Stimulated activated CD4-positive, alpha-beta T cell treated with anti-CD3 and anti-CD28 coated beads, TNF-alpha, amount 100 ng/mL, for 48 hours (primary cell): ENCODE results near the gene CTR9.

Experiments
- DNase-seq, 3 donors: peaks; one replicate each; pipeline ENCODE4 v3.0.0-alpha.2; 2020; ENCODE audit warnings: low read depth in 3 of 3

CTR9 gene

DNA sequence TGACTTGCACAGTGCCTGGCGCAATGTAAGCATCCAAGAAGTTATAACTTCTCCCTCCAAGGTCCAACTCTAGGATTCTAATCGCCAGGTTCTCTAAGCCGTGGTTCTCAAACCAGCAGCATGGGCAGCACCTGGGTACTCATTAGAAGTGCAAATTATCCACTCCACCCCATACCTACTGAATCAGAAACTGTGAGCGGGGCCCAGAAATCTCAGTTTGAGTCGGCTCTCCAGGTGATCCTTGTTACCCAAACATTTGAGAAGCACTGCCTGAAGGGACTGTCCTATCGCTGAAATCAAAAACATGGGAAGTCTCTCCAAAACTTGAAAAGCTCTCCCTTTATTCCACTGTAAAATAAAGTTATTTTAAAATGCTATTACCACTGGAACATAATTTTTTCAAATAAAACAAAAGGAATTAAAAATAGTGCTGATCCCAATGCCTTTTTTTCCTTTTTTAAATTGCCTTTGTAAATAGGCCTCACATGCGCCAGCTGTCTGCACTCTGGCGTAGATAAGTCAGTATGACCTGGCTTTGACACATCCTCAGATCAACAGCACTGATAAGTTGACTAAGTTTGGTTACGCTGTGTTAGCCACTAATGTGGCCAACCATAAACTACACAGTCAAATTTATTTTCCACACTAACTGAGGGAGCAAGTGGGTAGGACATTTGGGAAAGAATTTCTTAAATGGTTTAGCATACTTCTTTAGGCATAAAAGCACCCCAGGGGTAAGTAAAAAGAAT is 8.4 kb upstream of the CTR9 start:
- DNase-seq: no peak

DNA sequence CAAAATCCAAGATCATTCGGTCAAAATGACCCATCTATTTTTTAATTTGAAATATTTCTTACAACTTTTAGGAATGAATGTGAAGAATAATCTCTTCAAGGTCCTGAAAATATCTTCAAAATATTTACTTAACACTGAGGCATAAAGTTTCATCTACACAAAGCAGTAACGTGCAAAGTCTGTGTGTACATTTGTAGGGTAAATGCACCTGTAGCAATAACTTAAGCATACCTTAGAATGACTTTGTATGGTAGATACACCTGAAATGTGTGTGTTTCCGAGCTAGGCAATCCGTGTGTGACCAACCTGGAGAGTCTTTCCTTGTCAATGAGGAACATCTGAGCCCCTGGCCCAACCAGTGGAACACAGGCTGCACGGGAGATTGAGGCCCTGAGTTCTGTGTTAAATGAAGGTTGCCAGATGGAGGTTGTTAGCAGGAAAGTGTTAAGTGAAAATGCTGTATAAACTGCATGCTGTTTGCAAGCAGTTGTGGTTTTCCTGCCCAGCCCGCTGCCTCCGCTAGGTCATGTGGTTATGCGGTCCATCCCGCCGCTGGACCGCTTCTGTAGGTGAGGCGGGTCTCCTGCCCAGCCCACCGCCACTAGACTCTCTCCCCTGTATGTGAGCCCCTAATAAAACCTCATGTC is 7.6 kb upstream of the CTR9 start:
- DNase-seq: no peak

DNA sequence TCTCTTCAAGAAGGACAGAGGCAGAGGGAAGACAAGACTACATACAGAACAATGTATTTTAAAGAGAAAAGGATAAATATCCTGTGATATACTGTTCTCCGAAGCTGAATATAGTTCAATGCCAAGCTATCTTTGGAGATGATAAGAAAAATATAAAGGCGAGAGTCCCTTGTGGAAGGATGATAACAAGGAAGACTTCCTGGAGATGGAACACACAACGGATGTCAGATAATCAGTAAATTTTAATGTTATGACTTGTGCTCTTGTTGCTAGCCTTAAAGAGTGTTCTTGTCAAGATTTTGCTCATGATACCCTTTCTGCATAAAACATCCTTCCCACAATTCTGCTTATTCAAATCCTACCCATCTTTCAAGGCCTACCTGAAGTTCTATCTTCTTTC is 6.8 kb upstream of the CTR9 start:
- no peak for DNase-seq

DNA sequence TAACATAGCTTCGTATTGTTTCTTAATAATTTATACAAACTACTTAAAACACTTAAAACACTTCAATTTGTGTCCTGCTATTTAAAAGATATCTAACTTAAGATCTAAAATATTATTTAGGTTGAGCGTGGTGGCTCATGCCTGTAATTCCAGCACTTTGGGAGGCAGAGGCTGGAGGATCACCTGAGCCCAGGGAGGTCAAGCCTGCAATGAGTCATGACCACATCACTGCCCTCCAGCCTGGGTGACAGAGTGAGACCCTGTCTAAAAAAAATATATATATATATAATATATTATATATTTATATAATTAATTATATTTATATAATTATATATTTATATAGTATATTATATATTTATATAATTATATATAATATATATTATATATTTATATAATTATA is 4.2 kb upstream of the CTR9 start:
- DNase-seq: no peak

DNA sequence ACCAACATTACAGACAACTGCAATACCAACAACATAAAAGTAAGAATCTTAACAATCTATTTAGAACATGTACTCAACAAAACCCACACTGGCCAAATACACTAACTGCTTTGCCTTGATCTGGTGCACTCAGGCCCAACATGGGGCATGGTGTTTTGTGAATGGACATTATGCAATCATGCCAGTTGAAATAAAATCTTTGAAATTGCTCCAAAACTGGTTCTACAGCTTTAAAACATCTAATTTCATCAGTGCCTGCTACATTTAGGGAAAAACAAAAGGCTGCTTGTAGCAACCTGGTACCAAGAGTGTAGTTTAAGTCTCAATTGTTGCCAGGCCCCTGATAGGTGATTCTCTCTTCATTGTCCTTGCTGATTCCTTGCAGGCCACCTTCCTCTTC is 3.3 kb upstream of the CTR9 start:
- no peak for DNase-seq

DNA sequence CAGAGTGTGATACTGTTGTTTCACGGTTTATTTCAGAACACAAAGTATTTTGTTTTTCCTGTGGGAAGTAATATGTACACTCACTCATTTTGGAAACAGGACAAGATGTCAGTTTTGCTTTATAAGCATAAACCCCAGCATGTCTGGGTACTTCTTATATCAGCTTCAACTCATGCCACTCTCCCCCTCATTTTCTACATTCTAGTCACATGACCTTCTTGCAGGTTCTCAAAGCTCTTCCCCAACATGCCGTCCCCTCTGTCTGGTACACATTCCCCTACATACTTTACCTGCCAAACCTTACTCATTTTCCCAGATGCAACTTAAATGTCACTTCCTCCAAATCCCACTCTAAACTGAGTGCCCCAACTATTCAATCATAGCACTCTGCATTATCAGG is 1.6 kb upstream of the CTR9 start:
- DNase-seq: no peak

DNA sequence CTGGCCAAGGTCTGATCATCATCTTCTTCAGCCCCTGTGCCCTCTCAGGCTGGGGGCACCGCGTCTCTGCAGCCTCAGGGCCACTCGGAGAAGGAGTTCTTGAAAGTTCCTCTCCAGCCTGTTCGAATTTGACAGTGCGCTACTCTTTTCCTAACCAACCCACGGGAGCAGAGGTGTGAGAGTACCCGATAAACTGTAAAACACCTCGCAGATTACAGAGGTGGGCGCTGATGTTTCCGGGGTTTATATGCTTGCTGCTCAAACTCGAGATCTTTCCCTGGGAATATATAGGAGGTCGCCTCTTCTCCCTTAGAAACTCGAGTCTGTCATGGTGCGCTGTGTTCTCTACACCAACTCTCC is 515 bp downstream of the CTR9 start:
- DNase-seq: no peak

DNA sequence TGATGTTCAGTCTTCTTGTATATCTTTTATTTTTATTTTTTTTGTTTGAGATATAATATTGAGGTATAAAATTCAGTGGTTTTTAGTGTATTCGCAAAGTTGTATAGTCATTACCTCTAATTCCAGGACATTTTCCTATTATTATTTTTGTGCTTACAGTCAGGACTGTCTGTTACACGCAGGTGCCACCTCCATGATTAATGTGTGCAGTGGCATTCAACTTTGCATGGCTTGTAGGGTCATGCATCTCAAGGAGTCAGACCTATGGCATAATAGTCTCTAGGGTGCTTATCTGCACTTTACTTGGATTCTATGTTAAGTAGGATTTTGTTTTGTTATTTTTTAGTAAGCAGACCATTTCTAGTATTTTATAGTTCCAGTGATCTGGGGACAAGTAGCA is 1.0 kb downstream of the CTR9 start:
- DNase-seq: no peak

DNA sequence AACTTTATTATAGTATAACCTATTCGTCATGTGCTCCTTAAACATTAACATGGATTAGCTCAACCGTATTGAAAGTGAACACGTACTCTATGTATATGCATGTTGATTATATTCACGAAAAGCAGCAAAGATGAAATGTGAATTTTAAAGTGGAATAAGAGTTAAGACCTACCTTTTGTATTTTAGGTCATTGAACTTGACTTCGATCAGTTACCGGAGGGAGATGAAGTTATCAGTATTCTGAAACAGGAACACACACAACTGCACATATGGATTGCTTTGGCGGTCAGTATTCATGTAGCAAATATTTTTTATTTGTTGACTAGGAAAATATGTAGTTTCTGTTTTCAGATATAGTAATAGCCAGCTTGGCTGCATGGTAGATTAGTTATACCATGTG is 1.4 kb downstream of the CTR9 start:
- DNase-seq: no peak

DNA sequence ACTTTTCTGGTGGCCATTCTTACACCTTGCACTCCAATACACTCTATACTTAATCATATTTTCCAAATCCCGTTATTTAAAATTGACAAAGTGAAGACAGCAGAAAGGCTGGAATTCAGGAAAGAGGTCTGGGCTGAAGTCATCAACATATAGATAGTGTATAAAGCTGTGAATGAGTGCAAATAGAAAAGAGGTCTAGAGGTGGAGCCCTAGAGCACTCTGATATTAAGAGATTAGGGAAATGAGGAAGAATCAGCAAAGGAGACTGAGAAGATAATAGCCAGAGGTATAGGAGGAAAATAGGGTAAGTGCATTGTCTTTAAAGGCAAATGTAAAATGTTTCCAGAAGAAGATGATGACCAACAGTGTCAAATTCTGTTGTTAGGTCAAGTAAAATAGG is 7.9 kb downstream of the CTR9 start:
- DNase-seq: no peak

DNA sequence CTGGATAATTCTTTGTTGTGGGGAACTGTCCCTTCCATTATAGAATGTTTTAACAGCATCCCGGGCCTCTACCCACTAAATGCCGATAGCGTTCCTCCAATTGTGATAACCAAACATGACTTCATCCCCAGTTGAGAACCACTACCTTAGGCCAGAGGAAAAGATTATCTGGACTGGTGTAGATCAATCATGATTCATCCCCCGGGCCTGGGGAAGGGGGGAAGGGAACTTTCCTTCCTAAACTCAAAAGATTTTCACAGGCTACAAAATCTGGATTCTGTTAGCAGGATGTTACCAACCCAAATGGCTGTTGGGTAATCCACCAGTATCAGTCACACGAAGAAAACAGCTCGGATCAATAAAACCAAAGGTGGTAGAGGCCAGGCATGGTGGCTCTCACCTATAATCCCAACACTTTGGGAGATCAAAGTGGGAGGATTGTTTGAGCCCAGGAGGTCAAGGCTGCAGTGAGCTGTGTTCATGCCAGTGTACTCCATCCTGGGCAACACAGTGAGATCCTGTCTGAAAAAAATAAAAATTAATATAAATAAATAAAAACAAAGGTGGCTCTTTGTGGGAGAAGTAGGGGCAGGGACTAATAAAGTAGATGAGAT is 10.1 kb downstream of the CTR9 start:
- no peak for DNase-seq

DNA sequence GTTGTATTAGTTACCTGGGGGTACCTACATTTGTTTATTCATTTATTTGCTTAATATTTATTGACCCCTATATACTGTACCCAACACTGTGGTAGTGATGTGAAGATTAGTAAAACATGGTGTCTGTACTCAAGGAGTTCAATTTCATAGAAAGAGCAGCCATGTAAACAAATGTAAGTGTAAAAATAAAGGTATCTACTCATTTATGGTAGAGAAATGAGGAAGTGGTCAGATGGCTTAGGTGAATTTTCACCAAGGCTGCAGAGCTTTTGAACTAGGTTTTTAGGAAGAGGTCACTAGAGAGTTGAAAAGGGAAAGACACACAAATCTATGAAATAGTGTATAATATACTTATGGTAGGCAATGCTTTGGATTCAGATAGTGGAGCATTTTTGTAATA is 11.1 kb downstream of the CTR9 start:
- DNase-seq: no peak

DNA sequence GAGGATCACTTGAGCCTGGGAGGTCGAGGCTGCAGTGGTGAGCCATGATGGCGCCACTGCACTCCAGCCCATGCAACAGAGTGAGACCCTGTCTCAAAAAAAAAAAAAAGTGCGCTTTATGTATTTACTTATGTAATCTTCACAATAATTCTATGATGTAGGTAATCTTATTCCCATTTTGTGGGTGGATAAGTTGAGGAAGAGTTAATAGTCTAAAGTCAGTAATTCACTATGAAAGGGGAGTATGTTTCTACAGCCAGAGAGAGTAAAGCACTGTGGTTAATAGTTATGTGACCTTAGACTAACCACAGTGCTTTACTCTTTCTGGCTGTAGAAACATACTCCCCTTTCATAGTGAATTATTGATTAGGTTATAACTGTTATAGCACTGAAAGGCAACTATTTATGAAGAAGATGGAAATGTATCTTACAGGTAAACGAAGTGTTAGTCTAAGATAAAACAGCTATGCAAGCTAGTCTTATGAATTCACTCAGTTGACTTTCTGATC is 11.9 kb downstream of the CTR9 start:
- DNase-seq: no peak

DNA sequence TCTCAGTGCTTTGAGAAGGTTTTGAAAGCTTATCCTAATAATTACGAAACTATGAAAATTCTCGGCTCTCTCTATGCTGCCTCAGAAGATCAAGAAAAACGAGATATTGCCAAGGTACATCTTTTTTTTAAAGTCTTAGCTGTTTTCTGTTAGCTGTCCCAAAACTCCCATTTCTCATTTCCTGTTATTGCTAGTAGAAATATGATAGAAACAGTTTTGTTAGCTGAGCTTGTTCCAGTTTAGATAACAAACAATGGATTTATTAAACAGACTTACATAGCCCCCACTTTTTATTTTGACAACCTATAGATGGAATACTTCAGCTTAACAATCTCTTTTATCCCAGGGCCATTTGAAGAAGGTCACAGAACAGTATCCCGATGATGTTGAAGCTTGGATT is 12.7 kb downstream of the CTR9 start:
- no peak for DNase-seq

DNA sequence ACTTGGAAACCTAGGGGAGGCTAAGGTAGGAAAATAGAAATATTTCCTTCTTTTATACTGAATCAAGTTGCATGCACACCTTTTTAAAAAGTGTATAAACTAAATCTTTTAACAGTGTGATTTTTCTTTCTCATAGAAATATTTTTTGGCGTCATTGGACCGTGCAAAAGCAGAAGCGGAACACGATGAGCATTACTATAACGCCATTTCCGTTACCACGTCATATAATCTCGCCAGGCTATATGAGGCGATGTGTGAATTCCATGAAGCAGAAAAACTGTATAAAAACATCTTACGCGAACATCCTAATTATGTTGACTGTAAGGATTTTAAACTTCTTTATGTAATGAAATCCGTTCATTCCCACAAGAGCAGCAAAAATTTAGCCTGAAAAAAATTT is 13.4 kb downstream of the CTR9 start:
- no peak for DNase-seq

DNA sequence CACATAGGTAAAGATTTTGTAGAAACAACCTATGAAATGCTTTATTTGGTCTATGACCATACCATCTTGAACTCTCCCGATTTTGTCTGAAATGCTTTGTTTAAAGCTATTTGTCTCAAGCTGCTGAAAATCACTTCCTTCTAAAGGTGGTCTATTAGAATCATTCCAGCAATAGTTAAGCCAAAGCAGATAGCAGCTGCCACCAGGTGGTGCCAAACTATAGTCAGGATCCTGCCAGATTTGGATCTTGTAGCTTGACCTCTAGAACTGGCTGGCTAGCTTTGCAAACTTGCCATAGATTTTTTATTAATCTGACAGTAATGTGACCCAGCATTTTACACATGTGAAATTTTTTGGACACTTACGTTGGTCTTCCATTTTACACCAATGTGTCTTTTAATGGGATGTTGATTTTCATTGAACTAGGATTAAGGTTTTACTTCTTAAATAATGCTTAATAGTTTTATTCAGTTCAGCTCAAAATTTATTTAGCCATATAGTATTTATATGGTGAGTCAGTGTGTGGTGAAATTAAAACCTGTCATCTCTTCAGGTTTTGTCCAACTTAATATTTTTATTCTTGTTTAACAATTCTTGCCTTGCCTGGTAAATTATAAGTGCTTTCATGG is 19.7 kb downstream of the CTR9 start:
- no peak for DNase-seq

DNA sequence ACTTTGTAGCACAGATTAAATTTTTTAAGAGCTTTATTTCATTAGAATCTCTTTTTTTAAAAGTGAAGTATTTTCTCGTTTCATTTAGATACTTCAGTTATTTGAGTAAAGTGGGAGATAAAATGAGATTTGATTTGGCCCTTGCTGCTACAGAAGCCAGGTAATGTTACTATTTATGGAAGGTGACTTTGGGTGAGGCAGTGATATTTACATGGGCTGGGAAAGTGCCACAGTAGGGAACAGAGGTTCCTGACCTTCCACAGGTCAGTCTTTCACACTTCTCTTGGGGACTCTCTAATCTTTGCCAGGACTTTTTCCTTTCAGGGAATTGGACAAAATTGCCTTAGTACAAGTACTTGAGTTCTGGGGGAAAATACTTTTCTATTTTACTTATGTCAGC is 20.4 kb downstream of the CTR9 start:
- no peak for DNase-seq

DNA sequence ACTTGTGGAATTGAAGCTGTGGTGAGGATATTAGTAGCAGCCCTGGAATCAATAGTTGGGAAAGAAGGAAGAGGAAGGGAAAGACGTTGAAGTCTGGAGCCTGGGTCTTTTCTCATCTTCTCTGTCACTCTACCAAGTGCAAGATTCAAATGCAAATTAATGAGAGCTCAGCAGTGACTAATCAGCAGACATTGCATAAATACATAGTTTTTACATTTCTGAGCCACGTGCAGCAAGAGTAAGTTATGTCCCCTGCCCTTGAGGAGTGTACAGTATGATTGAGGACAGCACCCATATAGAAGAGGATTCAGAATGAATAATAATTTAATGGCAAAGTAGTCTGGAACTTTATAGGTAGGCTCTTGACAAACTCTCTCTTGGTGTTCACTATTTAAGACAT is 23.8 kb downstream of the CTR9 start:
- no peak for DNase-seq

DNA sequence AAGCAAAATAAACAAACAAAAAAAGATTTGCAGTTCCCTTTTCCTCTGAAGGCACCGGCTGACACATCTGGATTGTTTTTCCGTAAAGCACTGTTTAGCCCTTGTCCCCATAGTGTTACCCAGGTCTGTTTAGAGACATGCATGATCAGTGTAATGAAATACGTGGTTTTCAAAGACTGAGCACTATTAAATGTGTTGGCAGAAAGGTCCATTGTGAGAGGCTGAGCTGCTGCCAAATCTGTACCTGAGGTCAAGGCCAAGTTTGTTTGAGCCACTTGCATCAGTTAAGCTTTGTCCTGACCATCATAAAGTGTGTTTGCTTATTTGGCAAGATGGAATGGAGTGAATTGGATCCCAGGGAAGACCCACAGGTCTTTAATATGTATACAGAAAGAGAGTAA is 26.3 kb downstream of the CTR9 start:
- no peak for DNase-seq

DNA sequence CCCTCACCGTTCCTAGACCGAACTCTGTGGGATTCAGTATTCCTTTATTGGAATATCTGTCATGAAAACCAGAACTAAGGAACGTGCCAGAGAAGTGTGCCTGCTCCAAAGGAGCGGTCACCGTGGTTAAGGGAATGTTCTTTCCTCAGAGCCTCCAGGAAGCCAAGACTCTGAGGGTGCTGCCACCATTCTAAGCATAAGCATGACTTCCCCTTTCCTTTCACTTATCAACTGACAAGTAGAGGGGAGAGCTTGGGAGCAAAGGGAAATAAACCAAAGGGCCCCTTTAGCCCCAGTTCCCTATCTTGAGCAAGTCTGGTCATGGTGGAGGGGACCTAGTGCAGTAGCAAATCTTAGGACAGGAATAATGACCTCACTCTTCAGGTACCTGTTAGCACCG is 26.8 kb downstream of the CTR9 start:
- no peak for DNase-seq

DNA sequence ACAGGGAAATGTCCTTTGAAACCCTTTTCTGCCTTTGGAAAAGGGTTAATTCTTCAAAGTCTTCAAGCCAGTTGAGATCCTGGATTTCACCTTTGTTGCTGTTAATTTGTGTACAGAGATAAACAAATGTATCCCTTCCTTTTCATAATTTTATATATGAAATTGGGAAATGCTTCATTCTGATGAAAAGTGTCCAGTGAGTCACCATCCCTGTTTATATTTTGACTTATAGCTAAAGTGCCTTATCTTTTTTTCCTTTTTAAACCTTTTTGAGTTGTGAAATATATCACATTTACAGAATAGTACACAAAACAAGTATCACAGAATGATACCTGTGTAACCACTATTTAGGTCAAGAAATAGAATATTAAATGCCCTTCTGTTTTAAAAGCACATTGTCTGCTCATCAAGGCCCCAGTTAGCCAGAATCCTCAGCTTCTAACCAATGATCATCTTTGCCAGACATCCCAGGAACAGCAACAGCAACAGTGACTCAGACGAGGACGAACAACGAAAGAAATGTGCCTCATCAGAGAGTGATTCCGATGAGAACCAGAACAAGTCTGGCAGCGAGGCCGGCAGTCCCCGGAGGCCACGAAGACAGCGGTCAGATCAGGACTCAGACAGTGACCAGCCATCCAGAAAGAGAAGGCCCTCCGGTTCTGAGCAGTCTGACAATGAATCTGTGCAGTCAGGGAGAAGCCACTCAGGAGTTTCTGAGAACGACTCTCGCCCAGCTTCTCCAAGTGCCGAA is 27.3 kb downstream of the CTR9 start:
- no peak for DNase-seq

DNA sequence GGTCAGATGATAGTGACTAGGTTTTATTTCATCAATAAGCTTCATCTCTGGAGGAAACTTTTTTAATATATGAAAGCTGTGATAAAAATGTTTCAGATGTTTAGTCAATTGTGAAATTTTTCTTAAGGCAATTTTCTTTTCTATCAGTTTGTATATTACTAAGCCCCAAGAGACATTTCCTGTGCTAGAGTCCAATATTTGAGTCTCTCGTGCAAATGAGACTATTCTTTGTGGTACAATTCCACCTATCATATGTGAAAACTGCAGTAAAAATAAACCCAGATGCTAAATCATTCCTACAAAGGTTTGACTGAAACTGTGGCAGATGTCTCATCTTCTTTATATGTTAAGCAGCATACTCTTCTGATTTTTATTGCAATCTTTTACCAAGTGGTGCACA is 28.0 kb downstream of the CTR9 start:
- no peak for DNase-seq
